Stimulated activated CD4-positive, alpha-beta T cell treated with anti-CD3 and anti-CD28 coated beads, Interleukin-1b, Interleukin-23, amount 100 ng/mL, for 4 hours (primary cell): ENCODE measurements around the gene ARHGAP25.
A peak's percentile ranks its signal among the peaks of the same experiment; 100 is the strongest.

Experiments used
- DNase-seq, 2 donors: peaks; one replicate each; pipeline ENCODE4 v3.0.0-alpha.2; 2020; ENCODE audit warnings: low read depth in 2 of 2

The ARHGAP25 gene, protein sequence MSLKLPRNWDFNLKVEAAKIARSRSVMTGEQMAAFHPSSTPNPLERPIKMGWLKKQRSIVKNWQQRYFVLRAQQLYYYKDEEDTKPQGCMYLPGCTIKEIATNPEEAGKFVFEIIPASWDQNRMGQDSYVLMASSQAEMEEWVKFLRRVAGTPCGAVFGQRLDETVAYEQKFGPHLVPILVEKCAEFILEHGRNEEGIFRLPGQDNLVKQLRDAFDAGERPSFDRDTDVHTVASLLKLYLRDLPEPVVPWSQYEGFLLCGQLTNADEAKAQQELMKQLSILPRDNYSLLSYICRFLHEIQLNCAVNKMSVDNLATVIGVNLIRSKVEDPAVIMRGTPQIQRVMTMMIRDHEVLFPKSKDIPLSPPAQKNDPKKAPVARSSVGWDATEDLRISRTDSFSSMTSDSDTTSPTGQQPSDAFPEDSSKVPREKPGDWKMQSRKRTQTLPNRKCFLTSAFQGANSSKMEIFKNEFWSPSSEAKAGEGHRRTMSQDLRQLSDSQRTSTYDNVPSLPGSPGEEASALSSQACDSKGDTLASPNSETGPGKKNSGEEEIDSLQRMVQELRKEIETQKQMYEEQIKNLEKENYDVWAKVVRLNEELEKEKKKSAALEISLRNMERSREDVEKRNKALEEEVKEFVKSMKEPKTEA

DNA sequence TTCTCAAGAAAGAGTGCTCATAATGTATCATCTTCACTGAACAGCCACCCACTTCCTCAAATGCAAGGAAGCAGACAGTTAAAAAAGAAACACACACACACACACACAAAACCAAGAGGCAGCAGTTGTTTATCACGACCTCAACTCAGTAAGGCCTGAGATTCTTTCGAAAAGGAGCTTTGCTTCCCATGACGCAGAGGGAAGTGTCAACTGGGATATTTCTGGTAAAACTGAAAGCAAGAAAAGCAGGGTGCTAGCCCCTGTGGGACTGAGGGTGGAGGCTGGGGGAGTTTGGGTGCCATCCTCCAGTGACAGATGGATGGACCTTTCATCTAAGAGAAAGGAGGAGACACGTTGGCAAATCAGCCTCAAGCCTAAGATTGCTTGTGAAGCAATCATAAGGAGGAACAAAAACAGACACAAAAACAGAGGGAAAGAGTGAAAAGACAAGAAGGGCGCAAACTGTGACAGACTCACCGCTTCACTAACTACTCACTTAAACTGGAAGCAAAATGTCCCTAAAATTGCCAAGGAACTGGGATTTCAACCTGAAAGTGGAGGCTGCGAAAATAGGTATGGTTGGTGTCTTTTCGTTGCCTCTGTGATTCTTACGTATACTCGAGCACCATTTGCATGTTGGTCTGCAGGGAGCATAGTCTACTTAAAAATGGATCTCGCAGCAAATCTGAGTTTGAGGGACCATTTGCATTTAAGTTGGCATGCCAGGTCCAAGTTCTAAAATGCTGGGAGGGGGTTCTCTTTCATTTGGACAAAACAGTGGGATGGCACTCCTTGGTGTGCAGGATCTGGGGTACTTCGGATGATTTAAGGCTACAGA is at the start of gene ARHGAP25:
TSS of gene ARHGAP25 (plus strand) at position 124 of the 838 bp plus-strand sequence. CDS start at position 513, 389 bp downstream.
- peak in 1 of 2 donors; percentile 34 for DNase-seq

GRCh38 chr2:68686178-68686577 is 48.4 kb upstream of the ARHGAP25 start:
- no peak for DNase-seq

GRCh38 chr2:68687018-68687417 is 47.6 kb upstream of the ARHGAP25 start:
- no peak for DNase-seq

- no peak for DNase-seq
Observed at GRCh38 chr2:68689553-68690537, 44.8 kb upstream of the ARHGAP25 start.

DNA sequence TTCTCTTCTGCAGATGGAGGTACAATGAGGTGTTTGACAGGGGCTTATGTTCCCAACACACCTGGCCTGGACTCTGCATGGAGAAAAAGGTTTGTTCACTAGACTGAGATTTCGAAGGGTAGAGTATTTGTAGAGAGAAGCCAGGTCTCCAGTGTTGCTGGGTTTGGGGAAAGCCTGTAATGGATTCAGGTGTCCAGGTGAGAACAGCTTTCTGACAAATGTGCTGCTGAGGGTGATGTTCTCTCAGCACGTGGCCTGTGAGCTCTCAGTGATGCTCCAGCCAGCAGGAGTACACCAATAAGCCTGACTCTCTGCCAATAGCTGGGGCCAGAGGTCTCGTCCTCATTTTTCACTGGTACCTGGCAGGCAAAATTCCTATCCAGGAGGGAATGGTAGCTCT is 43.8 kb upstream of the ARHGAP25 start:
- DNase-seq = no peak

DNA sequence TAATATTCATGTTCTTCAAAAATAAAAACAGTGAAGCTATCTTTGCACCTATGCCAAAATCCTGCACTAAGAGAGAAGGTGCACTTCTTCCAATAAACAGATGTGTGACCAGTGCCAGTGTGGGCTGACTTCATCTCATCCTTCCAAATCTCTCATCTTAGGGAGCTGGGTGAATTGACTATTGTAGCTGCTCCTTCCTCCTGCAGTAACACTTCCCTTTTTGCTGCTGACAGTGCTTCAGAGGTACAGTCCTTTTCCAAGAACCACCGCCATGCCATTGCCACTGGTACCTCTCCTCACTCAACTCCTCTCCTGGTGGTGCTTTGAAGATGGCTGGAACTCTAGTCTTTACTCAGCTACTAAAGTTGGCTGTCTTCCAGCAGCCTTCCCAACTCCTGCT is 42.1 kb upstream of the ARHGAP25 start:
- DNase-seq = no peak

DNA sequence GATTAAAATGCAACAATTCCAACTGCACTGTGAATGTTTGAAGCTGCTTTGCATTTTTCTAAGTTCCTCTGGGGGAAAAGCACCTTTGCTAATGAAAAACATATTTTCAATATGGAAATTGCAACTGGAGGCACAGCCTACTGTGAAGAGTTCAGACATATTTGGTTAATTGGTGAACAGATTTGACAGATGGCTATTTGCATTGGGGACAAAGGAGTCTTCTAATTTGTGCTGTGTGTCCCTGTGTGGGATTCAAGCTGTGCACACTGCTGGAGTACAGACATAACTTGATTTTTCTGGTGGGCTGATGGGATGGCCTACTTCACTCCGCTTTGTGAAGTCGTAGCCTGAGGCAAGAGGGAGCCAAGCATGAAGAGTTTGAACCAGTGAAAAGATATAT is 40.7 kb upstream of the ARHGAP25 start:
- DNase-seq = no peak

- DNase-seq = no peak
Observed at GRCh38 chr2:68695971-68696370, 38.6 kb upstream of the ARHGAP25 start.

GRCh38 chr2:68696554-68696953 is 38.1 kb upstream of the ARHGAP25 start:
- no peak for DNase-seq

DNA sequence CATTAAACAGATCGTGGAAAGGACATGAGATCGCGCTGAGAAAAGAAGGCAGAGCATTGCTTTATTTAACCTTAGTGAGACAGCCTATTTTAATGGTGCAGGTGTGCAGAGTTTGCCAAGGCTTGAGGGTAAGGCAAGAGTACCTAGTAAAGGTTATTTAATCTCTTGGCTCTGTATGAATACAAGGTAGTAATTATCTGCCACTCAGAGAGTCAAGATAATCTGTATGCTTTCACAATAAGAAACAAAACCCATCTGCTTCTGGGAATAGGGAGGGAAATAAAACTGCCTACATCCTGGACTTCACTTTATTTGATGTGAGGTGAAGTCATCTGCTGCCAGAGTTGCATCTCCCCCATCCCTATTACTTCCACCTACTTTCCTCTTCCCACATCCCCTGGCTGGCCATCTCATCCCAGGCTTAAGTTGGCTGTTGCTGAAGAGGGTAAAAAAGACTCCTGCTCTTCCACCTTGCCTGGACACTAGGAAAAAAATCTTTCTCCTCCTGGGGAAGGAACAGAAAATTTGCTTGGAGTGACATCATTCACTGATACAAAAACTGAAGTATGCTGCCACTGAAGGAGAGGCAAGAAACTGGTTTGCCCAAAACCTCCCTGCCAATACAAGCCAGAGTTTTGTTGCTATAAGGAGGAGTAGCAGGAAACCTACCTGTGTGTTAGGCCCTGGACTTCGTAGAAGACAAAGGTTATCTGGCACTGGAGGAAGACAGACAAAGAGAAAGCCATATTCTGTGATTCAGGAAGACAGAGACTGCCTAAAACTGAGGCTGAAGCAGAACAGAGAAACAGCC is 35.8 kb upstream of the ARHGAP25 start:
- no peak for DNase-seq

GRCh38 chr2:68700560-68700959 is 34.1 kb upstream of the ARHGAP25 start:
- DNase-seq = no peak

DNA sequence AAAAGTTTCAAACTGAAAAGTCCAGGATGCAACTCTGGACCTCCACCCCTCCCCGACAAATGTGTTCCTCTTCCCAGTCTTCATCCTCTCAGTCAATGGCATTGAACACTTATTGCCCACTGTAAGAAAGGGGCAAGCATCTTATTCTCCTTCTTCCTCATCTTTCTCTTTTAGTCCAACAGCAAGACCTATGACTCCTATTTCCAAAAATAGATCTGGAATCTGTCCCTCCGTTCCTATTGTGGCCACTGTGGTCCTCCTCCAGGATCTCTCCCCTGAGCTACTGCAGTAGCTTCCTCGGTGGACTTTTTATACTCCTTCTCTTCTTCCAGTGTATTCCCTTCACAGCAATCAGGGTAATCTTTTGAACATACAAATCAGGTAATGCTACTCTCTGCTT is 28.0 kb upstream of the ARHGAP25 start:
- no peak for DNase-seq

DNA sequence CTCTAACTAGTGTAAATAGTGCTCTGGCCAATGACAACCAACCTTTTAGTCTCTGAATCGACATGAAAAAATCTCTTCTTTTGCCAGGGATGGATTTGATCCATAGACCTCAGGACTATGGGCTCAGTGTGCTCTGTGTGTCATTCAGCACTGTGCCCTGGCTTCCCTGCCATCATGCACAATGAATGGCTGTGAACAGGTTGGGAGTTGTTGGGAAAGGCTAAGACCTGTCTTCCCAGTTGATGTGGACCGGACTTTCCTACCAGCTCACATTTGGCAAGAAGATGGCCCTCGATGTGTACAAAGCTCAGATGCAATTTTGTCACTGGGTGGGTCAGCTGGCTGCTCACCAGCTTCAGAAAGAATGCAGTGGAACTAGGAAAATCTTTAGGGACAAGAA is 26.0 kb upstream of the ARHGAP25 start:
- no peak for DNase-seq

- DNase-seq = no peak
Observed at GRCh38 chr2:68709421-68709911, 25.1 kb upstream of the ARHGAP25 start.

DNA sequence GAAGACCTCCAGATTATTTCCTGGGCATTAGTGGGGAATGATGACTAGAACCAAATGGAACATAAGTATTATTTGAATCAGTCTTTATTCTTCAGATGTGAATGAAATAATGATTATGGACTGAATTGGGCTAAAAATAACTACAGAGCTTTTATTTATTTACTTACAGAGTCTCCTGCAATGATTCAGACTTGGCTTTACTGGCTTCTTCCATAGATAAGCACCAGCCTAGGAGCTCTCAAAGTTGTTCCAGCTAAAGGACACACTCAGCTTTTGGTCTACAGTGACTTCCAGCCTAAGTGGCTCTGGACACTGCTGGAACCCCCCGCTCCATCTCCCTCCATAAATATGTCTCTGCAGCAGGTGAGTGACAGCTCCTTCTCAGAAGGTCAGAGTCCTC is 24.3 kb upstream of the ARHGAP25 start:
- no peak for DNase-seq

GRCh38 chr2:68710756-68711155 is 23.9 kb upstream of the ARHGAP25 start:
- DNase-seq = no peak

DNA sequence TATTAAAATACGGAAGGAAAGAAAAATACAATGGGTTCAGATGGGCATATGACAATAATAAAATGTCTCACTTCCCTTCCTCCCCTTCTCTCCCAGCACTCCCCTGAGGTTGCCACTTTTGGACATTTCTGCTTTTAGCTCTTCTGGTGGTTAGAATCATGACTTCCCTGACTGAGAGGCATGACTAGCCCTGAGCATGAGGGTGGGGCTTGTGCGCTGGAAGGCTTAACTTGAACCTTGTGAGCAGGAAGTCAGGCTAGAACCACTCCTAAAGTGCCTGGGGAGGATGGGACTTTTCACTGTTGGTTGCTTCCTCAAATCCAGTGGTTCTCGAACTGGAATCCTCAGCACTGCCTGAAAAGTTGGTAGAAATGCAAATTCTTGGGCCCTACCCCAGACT is 19.7 kb upstream of the ARHGAP25 start:
- no peak for DNase-seq

GRCh38 chr2:68715353-68716041 is 19.1 kb upstream of the ARHGAP25 start:
- no peak for DNase-seq

- no peak for DNase-seq
Observed at GRCh38 chr2:68716604-68717304, 17.9 kb upstream of the ARHGAP25 start.
